NCI-H345 (cell line): Measurements from ENCODE around the gene CRYBA2.
A peak's percentile ranks its signal among the peaks of the same experiment; 100 is the strongest.

Source experiments
- DNase-seq: peaks from one replicate; lab custom pipeline; 2025; lab: John Stamatoyannopoulos, UW

Gene CRYBA2

DNA sequence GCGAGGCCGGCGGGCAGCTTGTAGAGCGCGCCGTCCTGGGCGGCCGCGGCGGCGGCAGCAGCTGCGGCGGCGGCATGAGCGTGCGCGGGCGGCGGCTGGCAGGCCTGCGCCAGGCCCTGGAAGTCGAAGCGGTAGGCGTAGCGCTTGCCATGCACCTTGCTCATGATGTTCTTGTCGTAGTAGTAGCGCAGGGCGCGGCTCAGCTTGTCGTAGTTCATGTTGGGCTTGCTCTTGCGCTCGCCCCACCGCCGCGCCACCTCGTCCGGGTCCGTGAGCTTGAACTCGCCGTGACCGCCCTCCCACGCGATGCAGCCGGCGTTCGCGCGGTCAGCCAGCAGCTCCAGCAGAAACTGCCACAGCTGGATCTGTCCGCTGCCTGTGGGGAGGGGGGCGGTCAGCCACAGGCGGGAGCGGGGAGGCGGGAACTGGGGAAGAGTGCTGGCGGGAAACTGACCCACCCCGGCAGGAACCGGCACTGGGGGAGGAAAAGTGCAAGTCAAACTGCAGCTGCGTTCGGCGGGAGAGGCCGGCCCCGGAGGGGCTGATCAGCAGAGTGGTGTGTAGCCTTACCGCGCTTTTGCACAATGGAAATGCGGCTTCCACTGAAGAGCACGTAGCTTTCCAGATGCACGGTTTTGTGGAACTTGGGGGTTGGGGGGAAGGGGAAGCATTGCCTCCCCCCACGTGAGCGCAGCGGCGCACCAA lies 11.2 kb downstream of the CRYBA2 start:
- no peak for DNase-seq

DNA sequence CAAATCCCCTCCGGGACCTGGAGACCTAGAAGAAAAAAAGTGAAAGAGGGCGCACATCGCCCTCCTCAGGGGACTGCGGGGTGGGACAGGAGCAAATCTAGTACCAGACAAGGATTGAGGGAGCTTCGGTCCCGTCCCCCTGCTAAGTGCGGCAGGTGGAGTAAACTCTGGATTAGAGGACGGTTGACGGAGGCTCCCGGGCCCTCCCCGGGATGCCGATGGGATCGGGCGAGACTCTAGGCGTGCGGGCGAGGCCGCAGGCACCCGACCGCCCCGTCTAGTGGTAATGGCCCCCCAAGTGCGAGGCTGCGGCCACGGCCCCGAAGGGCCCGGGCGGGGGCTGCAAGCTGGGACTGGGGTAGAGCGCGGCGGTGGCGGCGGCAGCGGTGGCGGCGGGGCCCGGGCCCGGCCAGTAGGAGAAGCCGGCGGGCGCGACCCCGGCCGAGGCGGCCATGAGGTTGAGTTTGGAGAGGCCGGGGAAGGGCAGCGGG lies 11.8 kb downstream of the CRYBA2 start:
- no peak for DNase-seq

DNA sequence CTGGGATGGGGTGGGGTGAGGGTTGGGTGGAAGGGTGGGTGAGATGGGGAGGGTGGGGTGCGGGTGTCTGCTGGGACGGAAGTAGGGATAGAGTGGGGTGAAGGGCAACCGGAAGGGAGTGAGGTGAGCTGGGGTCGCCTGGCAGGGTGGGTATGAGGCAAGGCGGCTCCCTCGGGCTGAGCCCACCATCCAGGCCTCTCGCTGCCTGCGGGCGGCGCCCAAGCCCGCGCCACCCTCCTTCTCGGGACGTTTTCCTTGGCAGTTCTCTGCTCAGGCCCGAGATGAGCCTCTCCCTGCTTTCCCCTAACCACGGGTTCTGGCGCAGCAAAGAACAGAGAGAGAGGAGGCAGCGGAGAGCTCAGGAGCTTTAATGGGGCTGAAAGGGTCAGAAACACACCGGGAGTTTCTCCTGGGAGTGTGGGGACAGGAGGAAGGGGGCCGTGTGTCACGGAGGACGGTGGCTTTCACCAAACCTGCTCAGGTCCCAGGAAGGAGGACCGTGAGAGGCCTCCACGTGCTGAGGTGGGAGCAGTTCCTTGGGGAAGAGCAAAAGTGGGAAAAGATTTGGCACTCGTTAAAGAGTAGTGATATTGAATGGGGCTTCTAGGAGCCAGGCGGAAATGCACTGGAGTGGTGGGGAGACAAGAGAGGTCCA lies 12.4 kb downstream of the CRYBA2 start:
- peak; percentile 12 for DNase-seq

DNA sequence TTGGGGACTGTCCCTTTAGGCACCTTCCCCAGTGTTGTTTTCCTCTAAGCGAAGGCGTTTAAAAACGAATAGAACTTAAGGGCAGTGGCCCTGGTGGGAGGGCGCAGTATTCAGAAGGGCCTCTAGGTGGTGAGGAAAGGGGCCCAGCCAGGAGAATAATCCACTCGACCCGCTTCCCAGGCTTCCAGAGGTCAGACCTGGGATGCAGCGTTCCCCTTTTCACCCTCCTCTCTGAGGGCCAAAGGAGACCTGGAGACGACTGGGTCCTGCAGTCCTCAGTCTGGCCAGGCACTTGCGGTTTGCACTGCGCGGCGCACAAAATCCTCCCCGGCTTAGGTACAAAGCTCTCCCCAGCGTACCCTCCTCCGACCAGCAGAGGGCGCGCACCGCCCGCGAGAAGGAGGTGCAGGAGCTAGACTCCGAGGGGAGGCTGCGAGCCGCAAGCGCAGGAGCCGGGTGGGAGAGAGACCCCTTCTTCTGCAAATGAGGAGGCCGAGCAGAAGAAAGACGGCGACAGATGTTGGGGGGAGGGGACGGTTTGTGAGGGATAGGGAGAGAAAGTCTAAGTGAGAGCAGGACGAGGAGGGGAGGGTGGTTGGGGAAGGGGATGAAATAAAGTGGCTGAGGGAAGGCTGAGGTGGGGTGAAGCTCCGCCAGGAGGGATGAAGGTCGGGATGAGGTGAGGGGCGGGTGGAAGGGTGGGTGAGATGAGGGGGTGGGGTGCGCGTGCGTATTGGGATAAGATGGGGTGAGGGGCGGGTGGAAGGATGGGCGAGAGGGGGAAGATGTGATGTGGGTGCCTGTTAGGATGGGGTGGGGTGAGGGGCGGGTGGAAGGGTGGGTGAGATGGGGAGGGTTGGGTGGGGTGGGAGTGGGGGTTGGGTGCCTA lies 13.1 kb downstream of the CRYBA2 start:
- DNase-seq: peak; percentile 90

DNA sequence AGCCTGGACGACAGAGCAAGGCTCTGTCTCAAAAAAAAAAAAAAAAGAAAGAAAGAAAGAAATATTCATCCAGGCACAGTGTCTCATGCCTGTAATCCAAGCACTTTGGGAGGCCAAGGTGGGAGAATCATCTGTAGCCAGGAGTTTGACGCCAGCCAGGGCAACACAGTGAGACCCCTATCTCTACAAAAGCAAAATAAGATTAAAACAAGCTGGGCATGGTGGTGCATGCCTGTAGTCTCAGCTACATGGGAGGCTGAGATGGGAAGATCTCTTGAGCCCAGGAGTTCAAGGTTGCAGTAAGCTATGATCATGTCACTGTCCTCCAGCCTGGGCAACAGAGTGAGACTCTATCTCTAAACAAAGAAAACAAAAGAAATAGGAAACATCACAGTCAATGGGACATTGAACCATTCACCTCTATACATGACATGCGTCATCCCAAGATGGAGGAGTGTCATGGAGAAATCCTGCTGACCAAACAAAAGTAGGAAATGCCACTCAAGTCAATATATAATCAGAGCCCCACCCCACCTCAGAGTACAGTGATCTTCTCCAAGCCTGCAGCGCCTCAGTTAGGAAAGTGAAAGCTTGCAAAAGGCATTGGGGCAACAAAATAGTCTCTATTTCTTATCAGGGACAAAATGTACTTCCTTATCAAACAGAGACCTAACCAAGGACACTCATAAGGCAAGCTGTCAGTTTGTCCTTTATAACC lies 18.0 kb downstream of the CRYBA2 start:
- DNase-seq: no peak

DNA sequence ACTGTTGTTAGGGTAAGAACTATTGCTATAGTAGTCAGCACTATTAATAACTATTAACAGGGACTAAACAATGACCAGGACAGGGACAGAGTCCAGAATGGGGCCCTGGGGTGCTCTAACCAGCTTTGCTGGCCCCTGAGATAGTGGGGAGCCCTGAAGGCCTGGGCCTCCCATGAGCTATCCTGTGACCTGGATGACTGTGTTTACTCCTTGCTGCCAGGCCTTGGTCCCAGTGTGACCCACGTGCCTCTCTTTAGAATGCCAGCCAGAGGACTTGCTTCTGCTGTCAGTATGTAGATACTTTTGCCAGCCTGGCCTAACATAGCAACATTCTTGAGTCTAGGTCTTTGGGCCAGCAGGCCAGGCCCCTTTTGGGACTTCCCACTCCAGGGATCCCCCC lies 22.3 kb downstream of the CRYBA2 start:
- no peak for DNase-seq

DNA sequence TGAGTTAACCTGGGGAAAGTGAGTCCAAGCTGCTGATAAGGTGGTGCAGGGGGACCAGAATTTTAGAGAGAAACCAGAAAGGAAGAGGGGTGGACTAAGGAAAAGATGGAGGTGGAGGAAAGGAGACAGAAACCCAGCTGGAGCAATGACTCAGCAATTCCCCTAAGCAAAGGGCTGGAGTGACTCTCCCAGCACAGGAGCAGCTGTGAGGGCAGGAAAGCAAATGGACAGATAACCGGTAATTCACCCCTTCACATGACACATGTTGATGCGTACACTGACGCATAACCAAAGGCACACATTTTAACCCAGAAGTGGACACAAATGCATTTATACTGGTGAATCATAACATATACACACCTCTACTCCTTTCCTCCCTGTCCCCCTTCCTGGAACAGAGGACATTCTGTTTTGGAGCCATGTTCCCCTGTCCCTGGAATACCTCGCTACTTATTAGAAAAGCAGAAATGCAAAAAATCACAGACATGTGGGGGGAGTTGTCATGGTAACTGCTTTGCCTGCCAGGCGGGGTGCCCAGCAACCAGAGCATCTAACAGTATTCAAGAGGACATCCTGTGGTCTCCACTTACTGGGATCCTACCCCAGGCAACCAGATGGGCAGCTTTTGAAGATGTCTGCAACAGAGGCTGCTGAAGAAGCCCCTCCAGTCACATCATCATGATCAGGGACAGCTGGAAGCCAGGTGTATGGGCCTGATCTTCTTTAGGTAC lies 29.0 kb downstream of the CRYBA2 start:
- peak; percentile 61 for DNase-seq

DNA sequence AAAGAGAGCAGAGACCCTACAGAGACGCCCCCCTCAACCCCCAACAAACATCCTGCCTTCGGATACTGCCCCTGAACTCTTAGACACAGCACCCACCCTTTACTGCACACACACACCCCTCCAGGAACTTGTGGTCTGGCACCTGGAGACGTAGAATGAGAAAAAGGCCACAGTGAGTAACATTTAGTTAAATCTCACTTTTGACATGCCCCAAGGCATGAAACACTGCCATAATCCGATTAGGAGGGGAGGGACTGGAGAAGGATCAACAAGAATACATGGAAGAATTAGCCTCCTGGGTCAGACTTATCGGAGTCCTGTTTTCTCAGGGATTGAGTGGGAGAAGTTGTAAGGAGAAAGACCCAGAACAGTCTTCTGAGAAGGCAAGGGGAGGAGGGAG lies 29.6 kb downstream of the CRYBA2 start:
- no peak for DNase-seq

DNA sequence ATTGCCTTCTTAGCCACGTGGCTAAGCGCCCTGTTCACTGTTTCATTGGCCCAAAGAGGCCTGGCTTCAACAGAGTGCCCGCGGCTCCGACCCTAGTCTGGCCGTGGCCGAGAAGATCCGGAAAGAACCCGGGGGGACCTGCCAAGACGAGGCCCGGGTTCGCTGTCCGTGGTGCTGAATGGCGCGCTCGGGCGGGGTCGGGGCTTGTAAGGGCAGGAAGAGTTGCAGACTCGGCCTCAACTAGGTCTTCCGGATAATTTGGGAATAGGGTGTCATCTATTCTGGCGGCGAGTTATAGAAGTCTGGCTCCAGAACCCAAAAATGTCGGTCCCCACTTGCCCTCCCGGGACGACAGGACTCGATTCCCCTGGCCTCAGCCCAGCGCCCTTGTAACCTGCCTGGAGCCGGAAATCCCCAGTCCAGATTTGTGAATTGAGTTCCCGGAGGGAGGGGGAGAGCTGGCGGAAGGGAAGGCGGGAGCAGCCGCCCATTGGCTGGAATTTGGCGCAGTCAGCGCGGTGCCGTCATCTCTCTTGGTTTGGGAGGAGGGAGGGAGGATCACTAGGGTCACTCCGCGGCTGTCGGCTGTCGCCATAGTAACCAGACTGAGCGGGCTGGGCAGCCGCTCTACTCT lies 30.2 kb downstream of the CRYBA2 start:
- DNase-seq: peak; percentile 97

DNA sequence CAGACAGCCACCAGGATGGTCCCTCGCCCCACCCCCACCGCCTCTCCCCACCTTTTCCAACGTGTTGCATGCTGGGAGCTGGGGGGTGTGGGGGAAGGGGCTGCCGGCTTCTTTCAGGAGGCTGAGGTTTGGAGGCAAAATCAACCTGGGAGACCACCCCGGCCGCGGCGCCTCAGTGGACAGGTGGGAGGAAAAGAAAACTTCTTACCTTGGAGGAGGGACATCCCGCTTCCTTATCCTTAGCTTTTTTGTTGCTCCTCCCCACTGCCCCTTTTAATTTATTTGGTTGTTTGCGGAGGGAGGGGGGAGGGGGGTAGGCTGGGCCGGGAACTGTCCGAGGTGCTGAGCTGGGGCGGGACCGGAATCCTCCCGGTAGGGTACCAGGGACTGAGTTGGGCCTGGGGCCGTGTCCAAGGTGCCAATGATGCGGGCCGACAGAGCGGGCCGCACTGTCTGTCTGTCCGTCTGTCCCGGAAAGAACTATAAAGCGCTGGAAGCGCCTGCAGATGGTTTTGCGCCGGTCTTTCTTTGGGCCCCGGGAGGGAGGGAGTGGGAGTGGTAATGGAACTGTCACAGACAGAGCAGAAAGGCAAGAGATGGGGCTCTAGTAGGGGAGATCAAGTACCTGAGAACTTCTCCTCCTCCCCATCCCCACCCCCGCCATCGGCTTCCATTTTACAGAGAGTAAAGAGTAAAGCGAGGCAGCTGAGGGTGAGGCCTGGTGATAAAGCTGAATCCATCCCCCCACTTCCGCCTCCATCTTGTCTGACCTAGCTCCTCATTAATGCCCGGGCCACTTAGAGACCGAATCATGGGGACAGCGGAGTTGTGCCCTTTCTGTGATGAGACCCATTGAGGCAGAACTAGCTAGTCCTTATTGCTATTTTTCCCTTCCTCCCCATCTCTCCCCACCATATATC lies 31.3 kb downstream of the CRYBA2 start:
- DNase-seq: peak; percentile 78

DNA sequence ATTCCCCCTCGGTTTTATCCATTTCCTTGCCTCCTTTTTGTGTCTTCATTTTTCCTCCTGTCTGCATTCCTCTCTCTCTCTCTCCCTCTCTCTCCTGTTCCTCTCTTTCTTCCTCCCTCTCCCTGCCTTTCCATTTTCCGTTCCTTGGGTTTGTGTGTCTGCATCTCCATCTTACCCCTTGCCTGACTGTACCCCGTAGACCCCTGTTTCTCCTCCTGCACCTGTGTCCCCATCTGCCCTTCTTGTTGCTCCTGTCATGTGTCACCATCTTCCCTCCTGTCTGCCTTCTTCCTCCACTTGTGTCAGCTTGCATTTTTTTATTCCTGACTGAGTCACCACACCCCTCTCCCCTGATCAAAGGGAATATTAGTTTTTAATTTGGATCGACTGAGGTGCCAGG lies 32.0 kb downstream of the CRYBA2 start:
- no peak for DNase-seq

DNA sequence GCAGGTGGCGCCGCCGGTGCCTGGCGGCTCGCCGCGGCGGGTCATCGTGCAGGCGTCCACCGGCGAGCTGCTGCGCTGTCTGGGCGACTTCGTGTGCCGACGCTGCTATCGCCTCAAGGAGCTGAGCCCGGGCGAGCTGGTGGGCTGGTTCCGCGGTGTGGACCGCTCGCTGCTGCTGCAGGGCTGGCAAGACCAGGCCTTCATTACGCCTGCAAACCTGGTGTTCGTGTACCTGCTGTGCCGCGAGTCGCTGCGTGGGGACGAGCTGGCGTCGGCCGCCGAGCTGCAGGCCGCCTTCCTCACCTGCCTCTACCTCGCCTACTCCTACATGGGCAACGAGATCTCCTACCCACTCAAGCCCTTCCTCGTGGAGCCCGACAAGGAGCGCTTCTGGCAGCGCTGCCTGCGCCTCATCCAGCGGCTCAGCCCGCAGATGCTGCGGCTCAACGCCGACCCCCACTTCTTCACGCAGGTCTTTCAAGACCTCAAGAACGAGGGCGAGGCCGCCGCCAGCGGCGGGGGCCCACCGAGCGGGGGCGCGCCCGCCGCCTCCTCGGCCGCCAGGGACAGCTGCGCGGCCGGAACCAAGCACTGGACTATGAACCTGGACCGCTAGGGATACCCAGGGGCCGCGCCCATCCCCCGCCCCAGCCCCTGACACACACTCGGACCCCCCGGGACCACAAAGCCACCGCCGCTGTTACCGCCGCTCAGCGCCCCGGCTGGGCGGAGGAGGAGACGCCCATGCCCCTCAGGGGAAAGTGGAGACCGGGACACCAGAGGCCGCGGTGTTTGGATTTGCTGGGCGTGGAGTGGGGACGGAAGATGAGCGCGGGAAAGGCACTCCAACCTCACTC lies 32.7 kb downstream of the CRYBA2 start:
- peak; percentile 52 for DNase-seq

DNA sequence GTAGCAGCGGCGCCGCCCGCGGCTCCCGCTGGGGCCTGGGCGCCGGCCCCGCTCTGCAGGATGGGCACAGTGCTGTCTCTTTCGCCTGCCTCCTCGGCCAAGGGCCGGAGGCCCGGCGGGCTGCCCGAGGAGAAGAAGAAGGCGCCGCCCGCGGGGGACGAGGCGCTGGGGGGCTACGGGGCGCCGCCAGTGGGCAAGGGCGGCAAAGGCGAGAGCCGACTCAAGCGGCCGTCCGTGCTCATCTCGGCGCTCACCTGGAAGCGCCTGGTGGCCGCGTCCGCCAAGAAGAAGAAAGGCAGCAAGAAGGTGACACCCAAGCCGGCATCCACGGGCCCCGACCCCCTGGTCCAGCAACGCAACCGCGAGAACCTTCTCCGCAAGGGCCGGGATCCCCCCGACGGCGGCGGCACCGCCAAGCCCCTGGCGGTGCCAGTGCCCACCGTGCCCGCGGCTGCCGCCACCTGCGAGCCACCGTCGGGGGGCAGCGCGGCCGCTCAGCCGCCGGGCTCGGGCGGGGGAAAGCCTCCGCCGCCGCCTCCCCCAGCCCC lies 33.4 kb downstream of the CRYBA2 start:
- DNase-seq: no peak

DNA sequence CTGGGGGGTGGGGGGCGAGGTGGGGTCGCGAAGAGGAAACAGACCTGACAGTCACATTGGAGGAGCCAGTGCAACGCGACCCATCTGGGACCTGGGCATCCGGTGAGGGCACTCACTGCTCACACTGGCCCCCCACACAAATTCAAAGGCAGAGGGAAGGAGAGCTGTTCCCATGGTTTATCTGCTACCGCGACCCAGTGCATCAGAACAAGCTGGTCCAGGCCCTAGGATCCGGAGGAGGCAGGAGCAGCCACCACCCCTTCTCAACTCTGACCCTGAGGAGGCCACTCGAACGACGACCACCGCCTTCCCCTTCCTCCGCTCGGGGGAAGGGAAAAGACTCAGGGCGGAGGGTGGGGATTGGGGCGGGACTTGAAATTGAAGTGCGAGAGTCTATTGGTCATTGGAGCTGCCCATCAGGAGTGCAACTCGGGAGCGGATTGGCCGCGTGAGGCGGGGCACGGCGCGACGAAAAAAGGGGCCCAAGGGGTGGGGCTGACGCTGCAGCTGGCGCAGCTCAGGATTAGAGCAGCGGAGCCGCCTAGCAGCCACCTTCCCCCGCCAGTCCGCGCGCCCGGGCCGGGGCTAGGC lies 34.0 kb downstream of the CRYBA2 start, which contains the start of gene CDK5R2:
TSS of gene CDK5R2 (plus strand) at position 526 of the 591 bp plus-strand sequence. CDS start 155 bp downstream, outside the sequence.
- peak; percentile 97 for DNase-seq

DNA sequence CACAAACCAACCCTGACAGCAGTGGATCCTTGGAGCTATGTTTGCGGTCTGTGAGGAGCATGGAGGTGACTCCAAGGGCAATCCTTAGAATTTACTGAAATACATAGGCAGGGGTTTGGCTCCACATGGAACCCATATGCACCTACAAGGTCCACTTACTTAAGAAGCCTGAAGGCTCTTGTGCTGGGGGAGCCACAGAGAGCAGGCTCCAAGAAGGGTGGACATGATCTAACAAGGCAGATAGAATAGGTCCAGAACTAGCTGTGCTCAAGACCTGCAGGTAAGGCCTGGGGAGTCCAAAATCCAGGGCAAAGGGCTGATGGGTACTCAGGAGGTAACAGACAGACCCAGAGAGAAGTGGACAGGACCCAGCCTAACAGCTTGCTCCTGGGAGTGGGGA lies 34.9 kb downstream of the CRYBA2 start:
- no peak for DNase-seq

DNA sequence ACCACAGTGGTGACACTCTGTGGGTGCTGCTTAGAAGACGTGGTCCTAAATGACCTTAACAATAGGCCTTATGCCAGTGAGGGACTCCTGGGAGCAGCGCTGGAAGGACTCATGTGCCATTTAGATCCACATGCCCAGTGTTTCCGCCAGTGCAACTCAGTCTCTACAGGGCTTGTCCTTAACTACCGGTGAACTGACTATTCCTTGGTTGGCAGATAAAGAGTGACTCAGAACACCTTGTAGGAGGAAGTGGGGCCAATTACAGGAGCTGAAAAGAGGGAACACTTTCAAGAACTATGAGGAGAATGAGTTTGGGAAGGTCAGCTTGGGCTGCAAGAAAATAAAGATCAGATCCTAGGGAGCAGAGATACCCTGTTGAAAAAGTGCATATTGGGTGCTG lies 35.6 kb downstream of the CRYBA2 start:
- DNase-seq: no peak

DNA sequence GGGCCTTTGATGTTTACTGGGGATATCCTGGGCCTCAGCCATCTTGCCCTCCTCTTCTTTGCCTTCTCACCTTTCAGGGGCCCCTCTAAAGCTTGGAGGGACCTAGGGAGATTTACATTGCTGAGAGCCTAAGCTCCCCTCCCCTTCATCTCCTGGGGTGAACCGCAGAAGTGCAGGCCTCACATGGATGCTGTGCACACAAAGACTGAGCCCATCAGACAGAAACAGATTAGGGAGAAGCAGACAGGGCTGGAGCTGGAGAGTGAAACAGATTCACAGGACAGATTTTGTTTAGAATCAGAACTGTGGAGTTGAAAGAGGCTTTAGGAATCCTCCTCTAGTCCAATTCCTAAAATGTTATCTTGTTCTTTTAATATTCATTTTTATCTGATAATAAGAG lies 37.2 kb downstream of the CRYBA2 start:
- DNase-seq: no peak
